Osteoblast (primary cell): ENCODE results near the gene ARFGAP2. TPM values are rescaled to one million over a fixed set of nuclear protein-coding genes. Genes with fewer than 3 reads are reported as not detected.
"Not testable (repeated sequence)": the region's sequence is repeated elsewhere in the genome, so short reads cannot be mapped to it uniquely, and the experiment has no call there.

Experiments
- DNase-seq: peaks from one replicate; pipeline ENCODE4 v3.0.0; 2011; ENCODE audit warnings: low spot score, mixed read lengths; ENCODE audit not compliant: insufficient read length; ENCODE audit errors: missing footprints
- H2AFZ ChIP-seq: 2 replicates; pipeline ENCODE4 v1.6.0; 2011; ENCODE audit warnings: mild to moderate bottlenecking, low read length
- H3K27ac ChIP-seq: 2 replicates; pipeline ENCODE4 v1.5.1; 2011; ENCODE audit warnings: mild to moderate bottlenecking, low read depth, low read length, moderate library complexity
- H3K27me3 ChIP-seq: 2 replicates; pipeline ENCODE4 v1.6.0; 2012; ENCODE audit warnings: mild to moderate bottlenecking, control low read depth, inconsistent platforms, low read length, moderate library complexity; ENCODE audit not compliant: insufficient read depth
- H3K36me3 ChIP-seq: 2 replicates; pipeline ENCODE4 v1.5.1; 2011; ENCODE audit warnings: mild to moderate bottlenecking, low read length, control low read depth, moderate library complexity; ENCODE audit not compliant: insufficient read depth
- H3K4me1 ChIP-seq: 2 replicates; pipeline ENCODE4 v1.5.1; 2011; ENCODE audit warnings: mild to moderate bottlenecking, low read length, control low read depth, moderate library complexity; ENCODE audit not compliant: insufficient read depth
- H3K4me2 ChIP-seq: 2 replicates; pipeline ENCODE4 v1.6.0; 2011; ENCODE audit warnings: mild to moderate bottlenecking, low read length; ENCODE audit not compliant: insufficient read depth
- H3K4me3 ChIP-seq: fragments of 200-600 bp; sonication (generic); 3 replicates; pipeline ENCODE4 v1.5.1; 2012; ENCODE audit warnings: mild to moderate bottlenecking, low read length, inconsistent platforms; ENCODE audit not compliant: insufficient read depth
- H3K79me2 ChIP-seq: 2 replicates; pipeline ENCODE4 v1.6.0; 2012; ENCODE audit warnings: mild to moderate bottlenecking, low read length, control low read depth, inconsistent platforms; ENCODE audit not compliant: insufficient read depth
- H3K9me3 ChIP-seq: 2 replicates; pipeline ENCODE4 v1.5.1; 2011; ENCODE audit warnings: low read depth, low read length, control low read depth
- H4K20me1 ChIP-seq: 2 replicates; pipeline ENCODE4 v1.6.0; 2012; ENCODE audit warnings: mild to moderate bottlenecking, low read length, control low read depth; ENCODE audit not compliant: insufficient read depth
- CTCF ChIP-seq: IDR thresholded peaks from 2 replicates; pipeline ENCODE4 v1.5.1; 2011; ENCODE audit warnings: mild to moderate bottlenecking, low read depth, low read length, moderate library complexity; ENCODE audit errors: extremely low read depth
- total RNA-seq: library from RNA; depleted of rRNA; stranded (reverse); fragments of >200 nt; gene quantifications from 2 replicates; pipeline ENCODE4 v1.2.3, GENCODE V29; 2012

The ARFGAP2 gene
- total RNA-seq, 1 donor, result 139 TPM

GRCh38 chr11:47204637-47204989, 27.9 kb upstream of the ARFGAP2 start:
- peaks cover 17% of the 10 kb centered on the region for H3K4me1 ChIP-seq
- H3K9me3 ChIP-seq, result no peaks in the 10 kb centered on the region
- peak overlapping the region; percentile 34 for H3K27ac ChIP-seq
- peak; percentile 94 for DNase-seq
- peak overlapping the region; percentile 49 for H3K4me2 ChIP-seq
- H3K27me3 ChIP-seq, result no peaks in the 10 kb centered on the region
- peak overlapping the region; percentile 62 for H2AFZ ChIP-seq
- peak overlapping the region; percentile 2 for H3K4me3 ChIP-seq
- TF ChIP-seq CTCF, result no peak
- no peaks in the 10 kb centered on the region for H3K36me3 ChIP-seq
- H3K79me2 ChIP-seq, result no peaks in the 10 kb centered on the region
- no peaks in the 10 kb centered on the region for H4K20me1 ChIP-seq

DNA sequence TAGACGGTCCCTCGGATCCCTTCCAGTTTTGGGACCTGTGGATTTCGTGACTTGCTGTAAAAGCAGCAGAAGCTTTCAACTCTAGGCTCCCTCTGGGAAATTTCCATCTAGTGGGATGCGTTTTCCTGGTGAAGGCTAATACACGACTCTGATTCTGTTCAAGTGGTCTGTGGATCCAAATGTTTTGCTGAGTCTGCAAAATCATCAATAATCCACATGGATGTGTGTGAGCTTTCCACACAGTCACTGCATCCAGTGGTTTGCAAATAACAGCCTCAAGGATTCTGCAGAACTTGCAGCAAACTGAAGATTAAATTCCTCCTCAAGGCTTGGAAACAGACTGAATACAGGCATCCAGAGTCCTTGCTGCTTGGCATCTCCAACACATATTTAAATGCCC, 25.9 kb upstream of the ARFGAP2 start:
- Histone ChIP-seq H3K36me3 (no peaks in the 10 kb centered on the region), H3K27ac (no peak overlapping the region), H4K20me1 (no peaks in the 10 kb centered on the region), H3K27me3 (peaks cover 4% of the 10 kb centered on the region), H3K4me2 (no peak overlapping the region), H3K79me2 (no peaks in the 10 kb centered on the region), H3K9me3 (no peaks in the 10 kb centered on the region), H2AFZ (no peak overlapping the region), H3K4me3 (no peak overlapping the region), H3K4me1 (peaks cover 17% of the 10 kb centered on the region)
- no peak for DNase-seq
- no peak for TF ChIP-seq CTCF

GRCh38 chr11:47201015-47201414, 24.3 kb upstream of the ARFGAP2 start:
- H3K27ac ChIP-seq, result no peak overlapping the region
- H3K4me2 ChIP-seq, result no peak overlapping the region
- DNase-seq, result no peak

GRCh38 chr11:47198161-47198560, 21.5 kb upstream of the ARFGAP2 start:
- not testable (repeated sequence) for H3K9me3 ChIP-seq, H4K20me1 ChIP-seq, H3K4me3 ChIP-seq, H2AFZ ChIP-seq, H3K36me3 ChIP-seq, H3K4me2 ChIP-seq, DNase-seq, H3K27me3 ChIP-seq, H3K4me1 ChIP-seq, H3K79me2 ChIP-seq, H3K27ac ChIP-seq

More at GRCh38 chr11:47201015-47201414, 24.3 kb upstream of the ARFGAP2 start:
- peaks cover 17% of the 10 kb centered on the region for H3K4me1 ChIP-seq
- no peaks in the 10 kb centered on the region for H3K9me3 ChIP-seq
- no peaks in the 10 kb centered on the region for H4K20me1 ChIP-seq
- no peak for TF ChIP-seq CTCF
- no peaks in the 10 kb centered on the region for H3K79me2 ChIP-seq
- H3K36me3 ChIP-seq, result no peaks in the 10 kb centered on the region
- no peak overlapping the region for H3K4me3 ChIP-seq
- peaks cover 4% of the 10 kb centered on the region for H3K27me3 ChIP-seq
- no peak overlapping the region for H2AFZ ChIP-seq
